Measurements from ENCODE around the gene SP7. TPM values are rescaled to one million over a fixed set of nuclear protein-coding genes. Genes with fewer than 3 reads are reported as not detected.
"Not testable (repeated sequence)": the region's sequence is repeated elsewhere in the genome, so short reads cannot be mapped to it uniquely, and the experiment has no call there.

The SP7 gene
- total RNA-seq, 2 experiments from 2014 or later: not detected

DNA sequence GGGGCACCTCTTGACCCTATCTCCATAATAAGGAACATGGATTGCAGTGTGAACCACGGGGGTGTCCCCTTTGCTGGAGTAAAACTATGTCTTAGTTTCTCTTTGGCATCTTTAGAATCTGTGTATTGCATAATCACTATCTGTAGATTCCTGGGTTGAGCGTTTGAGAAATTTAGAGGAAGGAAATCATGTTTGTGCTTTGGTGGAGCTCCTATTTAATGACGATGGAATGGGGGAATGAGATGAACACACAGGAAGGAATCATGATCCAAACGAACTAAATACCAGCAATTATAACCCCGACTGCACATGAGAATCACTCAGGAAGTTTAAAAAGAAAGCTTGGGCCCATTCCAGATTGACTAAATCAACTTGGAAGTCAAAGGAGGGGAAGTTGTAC lies 38.0 kb downstream of the SP7 start:
- POLR2A ChIA-PET: interaction anchor here (0.7 to 2.4 kb wide), 2 partner anchors 10 to 23 kb away, joined by 4 to 10 read pairs; partner anchors contain the start of gene AAAS
- CTCF ChIA-PET: interaction anchor here (0.6 to 4.1 kb wide), 6 partner anchors 12 to 232 kb away, joined by 3 to 23 read pairs (median 4); partner anchors contain the start of gene AAAS

DNA sequence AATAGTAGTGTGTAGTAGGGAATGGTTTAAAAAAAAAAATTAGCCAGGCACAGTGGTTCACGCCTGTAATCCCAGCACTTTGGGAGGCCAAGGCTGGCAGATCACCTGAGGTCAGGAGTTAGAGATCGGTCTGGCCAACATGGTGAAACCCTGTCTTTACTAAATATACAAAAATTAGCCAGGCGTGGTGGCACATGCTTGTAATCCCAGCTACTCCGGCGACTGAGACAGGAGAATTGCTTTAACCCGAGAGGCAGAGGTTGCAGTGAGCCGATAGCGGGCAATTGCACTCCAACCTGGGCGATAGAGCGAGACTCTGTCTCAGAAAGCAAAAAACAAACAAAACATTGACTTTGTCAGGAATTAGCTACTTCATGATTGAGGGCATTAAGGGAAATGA lies 39.0 kb downstream of the SP7 start:
- POLR2A ChIA-PET: not testable (repeated sequence)
- CTCF ChIA-PET: interaction anchor here (0.7 to 4.1 kb wide), 7 partner anchors 10 to 137 kb away, joined by 3 to 23 read pairs (median 4); partner anchors contain the start of gene AAAS

DNA sequence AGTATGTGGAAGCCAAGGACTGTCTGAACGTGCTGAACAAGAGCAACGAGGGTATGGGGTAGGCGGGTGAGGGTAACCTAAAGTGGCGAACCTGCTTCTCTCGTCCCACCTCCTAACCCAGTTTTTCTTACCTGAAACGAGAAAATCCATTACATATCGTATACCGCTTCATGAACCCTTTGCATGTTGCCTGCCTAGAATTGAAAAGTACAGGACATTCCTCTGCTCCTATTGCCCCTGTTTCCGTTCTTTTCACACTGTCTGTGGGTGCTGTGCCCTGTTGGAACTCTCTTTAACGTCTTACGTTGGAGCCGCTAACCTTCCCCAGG lies 40.3 kb downstream of the SP7 start:
- CTCF ChIA-PET: interaction anchor here (0.9 to 4.1 kb wide), 6 partner anchors 17 to 136 kb away, joined by 3 to 23 read pairs (median 6); partner anchors contain the start of gene AAAS
- POLR2A ChIA-PET: interaction anchor here (0.5 to 1.4 kb wide), 8 partner anchors 25 to 183 kb away, joined by 3 to 7 read pairs (median 4); partner anchors contain the start of genes AAAS and ZNF740

DNA sequence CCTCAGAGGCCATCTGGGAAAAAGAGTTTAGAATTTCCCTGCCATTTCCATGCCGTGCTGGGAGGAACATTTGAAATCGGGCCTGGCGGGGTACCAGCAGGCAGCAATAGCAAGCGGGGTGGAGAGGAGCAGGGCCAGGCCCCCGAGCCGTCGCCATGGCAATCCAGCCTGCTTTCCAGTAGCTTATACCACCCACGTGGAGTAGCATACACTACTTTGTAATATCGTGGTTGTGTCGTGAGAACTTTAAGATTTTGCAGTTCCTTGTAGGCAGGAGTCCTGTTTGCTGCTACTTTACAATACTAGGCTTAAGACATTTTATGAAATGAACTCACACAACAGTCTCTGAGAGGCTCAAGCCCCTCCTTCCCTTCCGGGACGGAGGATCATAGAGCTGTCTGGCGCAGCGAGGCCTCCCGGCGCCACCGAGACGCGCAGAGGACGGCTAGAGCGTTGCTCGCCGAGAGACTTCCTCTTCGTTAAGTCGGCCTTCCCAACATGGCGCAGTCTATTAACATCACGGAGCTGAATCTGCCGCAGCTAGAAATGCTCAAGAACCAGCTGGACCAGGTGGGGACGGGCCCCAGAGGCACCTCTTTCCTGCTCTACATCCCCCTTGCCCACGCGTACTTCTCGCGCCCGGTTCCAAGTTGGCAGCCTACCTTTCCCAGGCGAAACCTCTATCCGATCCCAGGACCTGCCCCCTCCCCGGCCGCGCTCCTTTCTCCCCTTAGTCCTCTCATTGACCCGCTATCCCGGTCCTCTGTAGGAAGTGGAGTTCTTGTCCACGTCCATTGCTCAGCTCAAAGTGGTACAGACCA lies 40.9 kb downstream of the SP7 start, which contains the start of gene PFDN5:
Gene PFDN5, plus strand, starts transcription at position 473 of the 821 bp plus-strand sequence. Its CDS starts 26 bp downstream, at position 499.
- CTCF ChIA-PET: interaction anchor here (0.9 to 4.1 kb wide), 7 partner anchors 16 to 135 kb away, joined by 3 to 23 read pairs (median 4); partner anchors contain the start of gene AAAS
- POLR2A ChIA-PET: interaction anchor here (0.5 to 1.4 kb wide), 8 partner anchors 26 to 184 kb away, joined by 3 to 7 read pairs (median 4); partner anchors contain the start of genes AAAS and ZNF740

DNA sequence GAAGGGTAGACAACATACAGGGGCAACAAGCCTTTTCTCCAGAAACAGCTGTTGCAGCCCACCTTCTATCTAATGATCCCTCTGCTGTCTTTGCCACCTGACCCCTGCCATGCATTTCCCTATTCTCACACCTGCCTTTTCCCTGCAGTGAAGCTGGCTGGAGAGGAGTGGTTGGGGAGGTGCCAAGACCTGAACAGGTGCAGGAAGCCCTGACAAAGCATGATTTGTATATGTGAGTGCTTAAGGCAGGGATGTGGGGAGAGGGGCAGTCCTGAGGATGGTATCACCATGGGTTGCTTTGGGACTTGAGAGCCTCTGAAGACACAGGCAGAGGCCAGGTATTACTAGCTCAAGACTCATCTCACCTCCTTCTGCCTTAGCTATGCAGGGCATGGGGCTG lies 43.7 kb downstream of the SP7 start:
- ChIA-PET POLR2A (interaction anchor here (0.6 kb wide), 1 partner anchor 53 kb away, joined by 4 read pairs; no protein-coding TSS in a partner anchor), CTCF (interaction anchor here (0.6 to 4.6 kb wide), 6 partner anchors 14 to 133 kb away, joined by 3 to 29 read pairs (median 4); partner anchors contain the start of gene AAAS)

DNA sequence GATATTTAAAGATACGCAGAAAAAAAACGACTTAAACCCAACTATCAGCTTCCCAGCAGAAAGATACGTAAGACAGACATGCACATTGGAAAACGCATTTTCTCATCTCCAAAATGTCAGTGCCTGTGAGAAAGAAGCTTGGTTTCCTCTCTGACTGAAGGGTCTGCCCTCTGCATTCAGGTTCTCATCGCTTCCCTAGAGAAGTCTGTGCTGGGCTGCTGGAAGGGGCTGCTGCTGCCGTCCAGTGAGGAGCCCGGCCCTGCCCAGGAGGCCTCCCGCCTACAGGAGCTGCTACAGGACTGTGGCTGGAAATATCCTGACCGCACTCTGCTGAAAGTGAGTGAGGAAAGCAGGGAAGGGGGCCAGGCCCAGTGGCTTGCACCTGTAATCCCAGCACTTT lies 45.5 kb downstream of the SP7 start:
- CTCF ChIA-PET: interaction anchor here (0.6 to 4.6 kb wide), 8 partner anchors 15 to 131 kb away, joined by 3 to 29 read pairs (median 4); partner anchors contain the start of gene AAAS
- POLR2A ChIA-PET: interaction anchor here (1.1 kb wide), 1 partner anchor 9 kb away, joined by 4 read pairs; the partner anchor contains the start of gene MYG1

DNA sequence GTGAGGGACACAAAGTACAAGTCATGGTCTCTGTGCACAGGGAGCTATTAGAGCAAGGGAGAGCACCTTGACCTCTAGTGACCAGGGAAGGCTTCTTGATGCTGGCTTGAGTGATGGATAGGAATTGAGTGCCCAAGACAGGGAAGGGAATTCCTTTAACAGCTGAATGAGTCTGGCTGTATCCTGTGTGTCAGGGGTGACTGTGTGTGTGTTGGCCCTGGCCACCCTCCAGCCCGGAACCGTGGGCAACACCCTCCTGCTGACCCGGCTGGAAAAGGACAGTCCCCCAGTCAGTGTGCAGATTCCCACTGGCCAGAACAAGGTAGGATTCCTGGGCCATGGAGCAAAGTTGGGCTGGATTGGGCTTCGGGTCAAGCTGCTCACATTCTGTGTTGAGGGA lies 46.3 kb downstream of the SP7 start:
- ChIA-PET POLR2A (interaction anchor here (1.1 kb wide), 1 partner anchor 10 kb away, joined by 4 read pairs; the partner anchor contains the start of gene MYG1), CTCF (interaction anchor here (1.2 to 4.6 kb wide), 6 partner anchors 28 to 79 kb away, joined by 3 to 29 read pairs (median 3); partner anchors contain the start of gene AAAS)

DNA sequence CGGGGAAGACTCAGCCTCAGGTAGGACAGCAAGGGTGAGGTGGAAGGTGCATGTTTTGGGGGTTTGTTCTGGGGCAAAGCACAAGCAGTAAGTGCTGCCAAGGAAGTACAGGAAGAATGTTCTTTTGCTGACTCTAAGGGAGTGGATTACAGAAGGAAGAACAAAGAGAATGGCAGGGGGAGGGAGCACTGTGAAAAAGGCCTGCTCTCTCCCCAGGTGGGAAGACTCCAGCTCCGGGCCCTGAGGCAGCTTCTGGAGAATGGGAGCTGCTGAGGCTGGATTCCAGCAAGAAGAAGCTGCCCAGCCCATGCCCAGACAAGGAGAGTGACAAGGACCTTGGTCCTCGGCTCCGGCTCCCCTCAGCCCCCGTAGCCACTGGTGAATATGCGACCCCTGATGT lies 47.8 kb downstream of the SP7 start:
- ChIA-PET CTCF (interaction anchor here (0.9 to 4.5 kb wide), 8 partner anchors 20 to 128 kb away, joined by 3 to 49 read pairs (median 6); partner anchors contain the start of gene ESPL1), POLR2A (no interaction called here)

DNA sequence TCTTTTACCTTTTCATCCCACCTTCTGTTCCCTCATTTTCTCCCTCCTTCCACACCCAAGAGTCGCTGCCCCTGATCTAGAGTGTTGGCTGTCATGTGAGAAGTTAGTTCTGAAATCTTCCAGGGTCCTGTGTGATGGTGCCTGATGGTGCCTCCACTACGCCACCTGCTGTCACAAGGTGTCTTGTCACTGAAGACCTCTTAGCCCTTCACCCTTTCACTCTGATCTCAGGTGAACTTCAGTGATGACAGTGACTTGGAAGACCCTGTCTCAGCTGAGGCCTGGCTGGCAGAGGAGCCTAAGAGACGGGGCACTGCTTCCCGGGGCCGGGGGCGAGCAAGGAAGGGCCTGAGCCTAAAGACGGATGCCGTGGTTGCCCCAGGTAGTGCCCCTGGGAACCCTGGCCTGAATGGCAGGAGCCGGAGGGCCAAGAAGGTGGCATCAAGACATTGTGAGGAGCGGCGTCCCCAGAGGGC lies 48.4 kb downstream of the SP7 start:
- POLR2A ChIA-PET: interaction anchor here (0.6 kb wide), 1 partner anchor 43 kb away, joined by 7 read pairs; no protein-coding TSS in a partner anchor

DNA sequence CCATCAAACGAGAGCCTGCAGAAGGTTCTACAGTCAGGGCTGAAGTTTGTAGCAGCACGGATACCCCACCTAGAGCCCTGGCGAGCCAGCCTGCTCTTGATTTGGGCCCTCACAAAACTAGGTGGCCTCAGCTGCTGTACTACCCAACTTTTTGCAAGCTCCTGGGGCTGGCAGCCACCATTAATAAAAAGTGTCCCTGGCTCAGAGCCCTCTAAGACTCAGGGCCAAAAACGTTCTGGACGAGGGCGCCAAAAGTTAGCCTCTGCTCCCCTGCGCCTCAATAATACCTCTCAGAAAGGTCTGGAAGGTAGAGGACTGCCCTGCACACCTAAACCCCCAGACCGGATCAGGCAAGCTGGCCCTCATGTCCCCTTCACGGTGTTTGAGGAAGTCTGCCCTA lies 49.7 kb downstream of the SP7 start:
- POLR2A ChIA-PET: interaction anchor here (0.8 to 0.9 kb wide), 2 partner anchors 10 to 19 kb away, joined by 3 to 5 read pairs; no protein-coding TSS in a partner anchor
- CTCF ChIA-PET: interaction anchor here (0.9 to 4.5 kb wide), 4 partner anchors 10 to 126 kb away, joined by 3 to 49 read pairs (median 10); partner anchors contain the start of gene ESPL1

More for the DNA sequence above, 48.4 kb downstream of the SP7 start:
- CTCF ChIA-PET: interaction anchor here (0.9 to 4.5 kb wide), 9 partner anchors 9 to 127 kb away, joined by 3 to 49 read pairs (median 5); partner anchors contain the start of gene ESPL1

DNA sequence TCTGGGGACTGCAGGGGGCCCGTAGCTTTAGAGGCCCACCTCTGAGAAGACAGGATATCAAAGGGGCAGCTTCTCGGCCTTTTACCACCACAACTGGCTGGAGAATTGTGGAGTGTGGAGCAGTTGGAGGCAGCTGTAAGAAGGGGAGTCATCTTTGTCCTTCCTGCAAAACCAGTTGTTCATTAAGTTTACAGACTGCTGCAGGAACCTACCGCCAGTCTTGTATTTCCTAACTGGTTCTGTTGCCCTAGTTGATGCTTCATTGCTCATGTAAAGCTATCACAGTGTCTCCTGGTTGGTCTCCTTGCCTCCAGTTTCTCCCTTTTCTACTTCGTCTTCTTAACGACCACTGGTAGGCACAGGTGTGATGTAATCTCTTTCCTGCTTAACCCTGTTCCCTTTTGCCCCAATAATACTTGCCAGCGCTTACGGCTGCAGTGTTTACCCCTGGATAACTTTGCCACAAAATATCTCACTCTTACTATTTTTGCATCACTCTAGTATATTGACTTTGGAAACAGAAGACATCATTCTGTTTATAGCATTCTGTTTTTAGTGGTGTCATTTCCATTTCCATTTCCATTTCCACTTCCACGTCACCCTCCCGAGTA lies 56.2 kb downstream of the SP7 start:
- ChIA-PET POLR2A (no interaction called here), CTCF (interaction anchor here (1.7 to 2.0 kb wide), 2 partner anchors 15 to 67 kb away, joined by 3 to 5 read pairs; partner anchors contain the start of gene PFDN5)

DNA sequence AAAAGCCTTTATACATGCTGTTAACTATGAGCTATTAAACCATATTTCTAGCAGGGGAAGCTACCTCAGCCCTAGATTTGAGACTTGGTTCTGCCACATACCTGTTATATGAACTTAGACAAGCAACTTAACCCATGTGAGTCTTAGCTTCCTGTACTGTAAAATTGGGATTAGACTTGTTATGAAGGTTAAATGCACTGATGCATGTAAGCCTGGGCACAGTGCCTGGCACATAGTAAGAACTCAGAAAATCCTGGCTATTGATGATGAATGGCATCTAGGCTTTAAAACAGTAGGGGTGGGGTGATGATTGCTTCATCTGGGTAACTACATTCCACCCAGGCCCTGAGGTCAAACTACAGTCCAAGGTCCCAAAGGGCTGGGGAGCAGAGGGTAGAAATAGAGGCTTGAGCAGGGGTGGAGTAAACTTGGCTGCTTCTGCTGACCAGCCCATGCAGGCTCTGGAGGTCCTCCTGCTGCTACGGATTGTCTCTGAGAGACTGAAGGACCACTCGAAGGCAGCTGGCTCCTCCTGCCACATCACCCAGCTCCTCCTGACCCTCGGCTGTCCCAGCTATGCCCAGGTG lies 56.8 kb downstream of the SP7 start:
- POLR2A ChIA-PET: interaction anchor here (0.6 kb wide), 1 partner anchor 191 kb away, joined by 3 read pairs; no protein-coding TSS in a partner anchor
- CTCF ChIA-PET: interaction anchor here (1.1 to 2.0 kb wide), 3 partner anchors 16 to 73 kb away, joined by 3 to 5 read pairs (median 3); partner anchors contain the start of genes ITGB7 and PFDN5

DNA sequence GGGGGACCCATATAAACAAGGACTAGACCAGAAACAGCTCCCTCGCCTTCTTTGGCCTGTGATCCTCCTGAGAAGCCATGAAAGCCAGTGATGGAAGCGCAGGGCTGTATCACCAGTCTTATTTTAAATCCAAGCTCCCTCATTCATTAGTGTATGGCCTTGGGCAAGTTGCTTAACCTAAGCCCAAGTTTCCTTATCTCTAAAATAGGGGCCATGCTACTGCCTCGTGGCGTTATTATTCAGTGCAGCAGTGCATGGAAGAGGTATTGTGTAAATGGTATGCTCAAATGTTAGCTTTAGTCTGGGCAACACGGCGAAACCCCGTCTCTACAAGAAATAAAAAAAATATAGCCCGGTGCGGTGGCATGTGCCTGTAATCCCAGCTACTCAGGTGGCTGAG lies 58.2 kb downstream of the SP7 start:
- ChIA-PET CTCF (interaction anchor here (0.7 to 1.1 kb wide), 4 partner anchors 15 to 64 kb away, joined by 3 to 5 read pairs (median 4); no protein-coding TSS in a partner anchor), POLR2A (no interaction called here)

Other genes with a start within 250 kb of the SP7 start
- gene IGFBP6, start 238.7 kb downstream of the SP7 start, total RNA-seq: 1 to 10 TPM; 1.8 to 1.9 TPM
- 1 to 10 TPM; 1.2 to 1.5 TPM for gene SOAT2, start 232.9 kb downstream of the SP7 start, total RNA-seq
- gene ZNF740, start 155.6 kb downstream of the SP7 start, total RNA-seq: 10 to 100 TPM; 44.1 to 45.9 TPM
- gene CSAD, start 155.4 kb downstream of the SP7 start, total RNA-seq: 10 to 100 TPM; 14.1 to 14.8 TPM
- 100 to 1,000 TPM; 244 to 248 TPM for gene ITGB7, start 129.1 kb downstream of the SP7 start, total RNA-seq
- 10 to 100 TPM; 42.5 to 42.7 TPM for gene RARG, start 104.1 kb downstream of the SP7 start, total RNA-seq
- gene ESPL1, start 68.1 kb downstream of the SP7 start, total RNA-seq: 10 to 100 TPM; 59.6 to 60.9 TPM
- 100 to 1,000 TPM; 338 to 349 TPM for gene PFDN5, start 40.8 kb downstream of the SP7 start, total RNA-seq
- 10 to 100 TPM; 88.0 to 91.2 TPM for gene MYG1, start 36.7 kb downstream of the SP7 start, total RNA-seq
- 10 to 100 TPM; 77.7 to 78.9 TPM for gene AAAS, start 14.7 kb downstream of the SP7 start, total RNA-seq
- gene SP1, start 43.8 kb upstream of the SP7 start, total RNA-seq: 10 to 100 TPM; 53.6 to 53.7 TPM
- gene AMHR2, start 87.5 kb upstream of the SP7 start, total RNA-seq: not detected
- gene PRR13, start 105.4 kb upstream of the SP7 start, total RNA-seq: 100 to 1,000 TPM; 237 to 244 TPM
- gene PCBP2, start 115.7 kb upstream of the SP7 start, total RNA-seq: 1,000 to 10,000 TPM in 1 of 2 experiments, 100 to 1,000 TPM in 1; 995 to 1,012 TPM
- 10 to 100 TPM; 10.5 to 13.8 TPM for gene MAP3K12, start 163.1 kb upstream of the SP7 start, total RNA-seq
- gene TARBP2, start 164.9 kb upstream of the SP7 start, total RNA-seq: 10 to 100 TPM; 51.5 to 53.6 TPM
- not detected for gene NPFF, start 171.1 kb upstream of the SP7 start, total RNA-seq

All from activated CD8-positive, alpha-beta memory T cell treated with anti-CD3 and anti-CD28 coated beads for 36 hours (primary cell).